Kidney (tissue), 14 donors: ENCODE results near the gene HLA-DMB. TPM values are rescaled to one million over a fixed set of nuclear protein-coding genes. Genes with fewer than 3 reads are reported as not detected.

Source experiments
- DNase-seq, 5 donors: peaks; one replicate each; pipeline ENCODE4 v3.0.0-alpha.2; 2013 to 2020
- FAIRE-seq: peaks from 2 replicates; lab custom pipeline; 2012; peaks lifted over from hg19 to GRCh38; lab: Jason Lieb, UNC
- H3K27ac ChIP-seq, 2 donors: one replicate each; pipeline ENCODE4 v1.7.0; 2013; ENCODE audit warnings: low read depth in 2 of 2, low read length in 2 of 2, inconsistent platforms in 1 of 2
- H3K27me3 ChIP-seq: one replicate; pipeline ENCODE4 v1.7.1; 2013; ENCODE audit warnings: low read length, inconsistent platforms; ENCODE audit not compliant: control insufficient read depth, insufficient read depth
- H3K36me3 ChIP-seq, 3 donors: one replicate each; pipeline versions ENCODE4 v1.7.0 to v1.7.1; 2013; ENCODE audit warnings: low read length in 3 of 3, control low read depth in 1 of 3, inconsistent platforms in 1 of 3; ENCODE audit not compliant: insufficient read depth in 3 of 3, control insufficient read depth in 2 of 3
- H3K4me1 ChIP-seq, 3 donors: one replicate each; pipeline versions ENCODE4 v1.7.0 to v1.7.1; 2013; ENCODE audit warnings: low read length in 3 of 3, inconsistent platforms in 1 of 3, low read depth in 1 of 3; ENCODE audit not compliant: control insufficient read depth in 2 of 3, insufficient read depth in 2 of 3
- H3K4me3 ChIP-seq, 3 donors: one replicate each; pipeline versions ENCODE4 v1.7.0 to v1.8.1; 2013; ENCODE audit warnings: low read length in 3 of 3, control low read depth in 1 of 3, inconsistent platforms in 1 of 3
- H3K9ac ChIP-seq, 3 donors: one replicate each; pipeline versions ENCODE4 v1.7.0 to v1.7.1; 2013; ENCODE audit warnings: low read length in 3 of 3, control low read depth in 1 of 3, inconsistent platforms in 1 of 3
- H3K9me3 ChIP-seq, 3 donors: one replicate each; pipeline versions ENCODE4 v1.7.0 to v1.7.1; 2013; ENCODE audit warnings: low read length in 3 of 3, control low read depth in 1 of 3, inconsistent platforms in 1 of 3; ENCODE audit not compliant: control insufficient read depth in 2 of 3, insufficient read depth in 1 of 3
- intact Hi-C: fragments of 100-400 bp; cut with DNase I; formaldehyde crosslinking; loops from one replicate; pipeline ENCODE4 v1.11.1; 2022
- polyA plus RNA-seq: library from polyadenylated mRNA; stranded (reverse); fragments of 350-450 nt; fragmentation: Illumina TruSeq; extraction: RNeasy Lipid Tissue Mini Kit (QIAGEN cat#74804); gene quantifications from one replicate; pipeline ENCODE4 v1.2.3, GENCODE V29; 2014; ENCODE audit warnings: low read depth, low replicate concordance; ENCODE audit not compliant: insufficient read depth
- total RNA-seq: library from RNA; stranded (reverse); fragmentation: NEBNext Ultra II Directional; extraction: Animal tissue kit (Norgen Biotek cat#: 25700); gene quantifications from one replicate; pipeline ENCODE4 v1.2.1, GENCODE V29; 2021
- TF ChIP-seq, protein P1 (sequence below): IDR thresholded peaks from 3 replicates; pipeline ENCODE4 v1.5.1; 2012; ENCODE audit warnings: mild to moderate bottlenecking, moderate library complexity, borderline replicate concordance; ENCODE audit not compliant: insufficient read depth; ENCODE audit errors: extremely low read depth
- donor health status: control.
- donor health status: control.
- donor health status: control.
- donor health status: control.
- donor health status: control.
- donor health status: DM: yes; HTN: yes; CAD: no.
- donor health status: Normal renal cell carcinoma (clear cell type).

HLA-DMB gene
- total and polyA plus RNA-seq, 2 donors from 2014 or later, result 45.5 to 78.0 TPM

- Histone ChIP-seq H3K4me1 (peaks cover 0 to 2% (median 0%) of the 10 kb centered on the region in 3 donors), H3K36me3 (no peaks in the 10 kb centered on the region), H3K9me3 (no peaks in the 10 kb centered on the region), H3K9ac (no peak overlapping the region), H3K4me3 (no peak overlapping the region), H3K27me3 (no peaks in the 10 kb centered on the region), H3K27ac (no peak overlapping the region)
- no peak for DNase-seq
- intact Hi-C loops, result no loop called here
- FAIRE-seq, result no peak
- TF ChIP-seq, protein P1, sequence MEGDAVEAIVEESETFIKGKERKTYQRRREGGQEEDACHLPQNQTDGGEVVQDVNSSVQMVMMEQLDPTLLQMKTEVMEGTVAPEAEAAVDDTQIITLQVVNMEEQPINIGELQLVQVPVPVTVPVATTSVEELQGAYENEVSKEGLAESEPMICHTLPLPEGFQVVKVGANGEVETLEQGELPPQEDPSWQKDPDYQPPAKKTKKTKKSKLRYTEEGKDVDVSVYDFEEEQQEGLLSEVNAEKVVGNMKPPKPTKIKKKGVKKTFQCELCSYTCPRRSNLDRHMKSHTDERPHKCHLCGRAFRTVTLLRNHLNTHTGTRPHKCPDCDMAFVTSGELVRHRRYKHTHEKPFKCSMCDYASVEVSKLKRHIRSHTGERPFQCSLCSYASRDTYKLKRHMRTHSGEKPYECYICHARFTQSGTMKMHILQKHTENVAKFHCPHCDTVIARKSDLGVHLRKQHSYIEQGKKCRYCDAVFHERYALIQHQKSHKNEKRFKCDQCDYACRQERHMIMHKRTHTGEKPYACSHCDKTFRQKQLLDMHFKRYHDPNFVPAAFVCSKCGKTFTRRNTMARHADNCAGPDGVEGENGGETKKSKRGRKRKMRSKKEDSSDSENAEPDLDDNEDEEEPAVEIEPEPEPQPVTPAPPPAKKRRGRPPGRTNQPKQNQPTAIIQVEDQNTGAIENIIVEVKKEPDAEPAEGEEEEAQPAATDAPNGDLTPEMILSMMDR, result no peak
Observed at GRCh38 chr6:32946893-32947292, 6.1 kb upstream of the HLA-DMB start.

- intact Hi-C loops, result no loop called here
- Histone ChIP-seq H3K9ac (no peak overlapping the region), H3K36me3 (no peaks in the 10 kb centered on the region), H3K27ac (no peak overlapping the region), H3K9me3 (no peaks in the 10 kb centered on the region), H3K4me3 (no peak overlapping the region), H3K4me1 (peaks cover 0 to 6% (median 3%) of the 10 kb centered on the region in 3 donors), H3K27me3 (no peaks in the 10 kb centered on the region)
- FAIRE-seq, result no peak
- DNase-seq, result no peak
- TF ChIP-seq, protein P1, result no peak
Observed at GRCh38 chr6:32945953-32946352, 5.1 kb upstream of the HLA-DMB start.

DNA sequence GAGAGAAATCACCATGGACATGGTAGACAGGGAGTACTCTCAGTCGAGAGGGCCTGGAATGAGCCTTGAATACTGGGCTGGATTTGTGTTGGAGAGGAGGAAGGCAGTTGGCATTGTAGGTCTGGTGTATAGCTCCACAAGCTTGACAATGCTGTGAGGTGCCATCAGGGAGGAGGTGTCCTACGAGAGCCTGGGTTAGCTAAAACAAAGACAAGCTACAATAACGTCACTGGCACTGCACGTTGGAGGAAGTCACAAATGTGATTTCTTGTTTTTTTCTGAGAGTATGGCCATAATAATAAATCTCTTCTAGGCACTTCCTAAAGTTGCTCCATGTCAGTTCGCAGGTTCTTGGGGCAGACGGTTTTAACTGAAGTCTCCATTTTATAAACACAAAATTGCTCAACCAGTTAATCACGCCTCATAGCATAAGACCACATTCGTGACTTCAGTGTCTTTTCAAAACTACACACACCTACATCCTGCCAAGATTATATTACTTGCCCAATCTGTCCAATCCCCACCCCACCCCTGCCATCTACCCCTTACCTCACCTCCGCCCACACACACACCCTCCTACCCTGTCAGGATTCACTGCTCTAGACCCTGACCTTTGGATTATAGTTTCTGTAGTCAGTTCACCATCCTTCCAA lies 4.4 kb upstream of the HLA-DMB start:
- intact Hi-C loops, result no loop called here
- H3K9me3 ChIP-seq, result no peaks in the 10 kb centered on the region
- H3K36me3 ChIP-seq, result no peaks in the 10 kb centered on the region
- no peaks in the 10 kb centered on the region for H3K27me3 ChIP-seq
- DNase-seq, result no peak
- no peak overlapping the region for H3K9ac ChIP-seq
- TF ChIP-seq, protein P1, result no peak
- no peak overlapping the region for H3K27ac ChIP-seq
- peaks cover 3 to 6% (median 3%) of the 10 kb centered on the region in 3 donors for H3K4me1 ChIP-seq
- FAIRE-seq, result no peak
- H3K4me3 ChIP-seq, result no peak overlapping the region
